ENCODE data around the gene PDLIM5. TPM values are rescaled to one million over a fixed set of nuclear protein-coding genes. Genes with fewer than 3 reads are reported as not detected.

The PDLIM5 gene
- total RNA-seq, 2 experiments from 2014 or later: 6.3 to 12.6 TPM

GRCh38 chr4:94536049-94536448 lies 84.3 kb downstream of the PDLIM5 start:
- no peak for DNase-seq (ENCODE audit: low spot score)
- Histone ChIP-seq H3K36me3 (ENCODE audit: insufficient read depth, low read length) (no peaks in the 10 kb centered on the region), H3K4me1 (ENCODE audit: insufficient read depth, low read length, poor library complexity, severe bottlenecking) (no peaks in the 10 kb centered on the region), H3K79me2 (ENCODE audit: insufficient read depth, low read depth, low read length) (no peaks in the 10 kb centered on the region), H3K4me3 (ENCODE audit: low read depth, low read length, poor library complexity, severe bottlenecking) (no peak overlapping the region), H2AFZ (ENCODE audit: low read length) (no peak overlapping the region), H3K9me3 (ENCODE audit: low read length) (no peaks in the 10 kb centered on the region), H4K20me1 (ENCODE audit: insufficient read depth, low read length) (no peaks in the 10 kb centered on the region), H3K27ac (ENCODE audit: low read depth, low read length, poor library complexity, severe bottlenecking) (no peak overlapping the region), H3K4me2 (ENCODE audit: low read length) (no peak overlapping the region), H3K9me2 (ENCODE audit: insufficient read depth, low read length) (no peaks in the 10 kb centered on the region)
- CTCF ChIA-PET (ENCODE audit: unreplicated experiment): no interaction called here
- TF ChIP-seq EZH2phosphoT487 (IDR thresholded peaks at IDR 0.05; ENCODE audit: borderline replicate concordance, low read depth, low read length) (no peak), CTCF (conservative IDR thresholded peaks at IDR 0.05; ENCODE audit: low read length) (no peak)
- POLR2A ChIA-PET: no interaction called here
- BruUV-seq (replicated peaks): no TSS peak
- intact Hi-C loops (cut with micrococcal nuclease; ENCODE audit: unreplicated experiment): no loop called here

GRCh38 chr4:94536649-94537469 lies 85.1 kb downstream of the PDLIM5 start:
- no peaks in the 10 kb centered on the region for H3K36me3 ChIP-seq (ENCODE audit: insufficient read depth, low read length)
- H3K9me3 ChIP-seq (ENCODE audit: low read length): no peaks in the 10 kb centered on the region
- no peak overlapping the region for H2AFZ ChIP-seq (ENCODE audit: low read length)
- no peaks in the 10 kb centered on the region for H4K20me1 ChIP-seq (ENCODE audit: insufficient read depth, low read length)
- no peak overlapping the region for H3K4me3 ChIP-seq (ENCODE audit: low read depth, low read length, poor library complexity, severe bottlenecking)
- H3K79me2 ChIP-seq (ENCODE audit: insufficient read depth, low read depth, low read length): no peaks in the 10 kb centered on the region
- intact Hi-C loops (cut with micrococcal nuclease; ENCODE audit: unreplicated experiment): no loop called here
- no peak for TF ChIP-seq CTCF (conservative IDR thresholded peaks at IDR 0.05; ENCODE audit: low read length)
- TF ChIP-seq EZH2phosphoT487 (IDR thresholded peaks at IDR 0.05; ENCODE audit: borderline replicate concordance, low read depth, low read length): no peak
- no peak overlapping the region for H3K4me2 ChIP-seq (ENCODE audit: low read length)
- DNase-seq (ENCODE audit: low spot score): no peak
- CTCF ChIA-PET (ENCODE audit: unreplicated experiment): no interaction called here
- H3K4me1 ChIP-seq (ENCODE audit: insufficient read depth, low read length, poor library complexity, severe bottlenecking): no peaks in the 10 kb centered on the region
- H3K9me2 ChIP-seq (ENCODE audit: insufficient read depth, low read length): no peaks in the 10 kb centered on the region
- no TSS peak for BruUV-seq (replicated peaks)
- no peak overlapping the region for H3K27ac ChIP-seq (ENCODE audit: low read depth, low read length, poor library complexity, severe bottlenecking)
- POLR2A ChIA-PET: no interaction called here

- Histone ChIP-seq H2AFZ (ENCODE audit: low read length) (no peak overlapping the region), H3K4me2 (ENCODE audit: low read length) (no peak overlapping the region), H3K36me3 (ENCODE audit: insufficient read depth, low read length) (no peaks in the 10 kb centered on the region), H3K4me1 (ENCODE audit: insufficient read depth, low read length, poor library complexity, severe bottlenecking) (no peaks in the 10 kb centered on the region), H3K9me3 (ENCODE audit: low read length) (no peaks in the 10 kb centered on the region), H3K27ac (ENCODE audit: low read depth, low read length, poor library complexity, severe bottlenecking) (no peak overlapping the region), H3K79me2 (ENCODE audit: insufficient read depth, low read depth, low read length) (no peaks in the 10 kb centered on the region), H3K9me2 (ENCODE audit: insufficient read depth, low read length) (no peaks in the 10 kb centered on the region), H4K20me1 (ENCODE audit: insufficient read depth, low read length) (no peaks in the 10 kb centered on the region), H3K4me3 (ENCODE audit: low read depth, low read length, poor library complexity, severe bottlenecking) (no peak overlapping the region)
- intact Hi-C loops (cut with micrococcal nuclease; ENCODE audit: unreplicated experiment): no loop called here
- ChIA-PET CTCF (ENCODE audit: unreplicated experiment) (no interaction called here), POLR2A (interaction anchor here (0.6 to 1.0 kb wide), 2 partner anchors 8 to 11 kb away, joined by 3 to 7 read pairs; no protein-coding TSS in a partner anchor)
- no peak for DNase-seq (ENCODE audit: low spot score)
- TF ChIP-seq EZH2phosphoT487 (IDR thresholded peaks at IDR 0.05; ENCODE audit: borderline replicate concordance, low read depth, low read length) (no peak), CTCF (conservative IDR thresholded peaks at IDR 0.05; ENCODE audit: low read length) (no peak)
- no TSS peak for BruUV-seq (replicated peaks)
Measured at GRCh38 chr4:94537921-94538628, 86.3 kb downstream of the PDLIM5 start.
